ENCODE measurements around the gene CDH4.

- no peak for TF ChIP-seq RFX5 (IDR thresholded peaks at IDR 0.05; ENCODE audit: low read depth, low read length)
- TF ChIP-seq POLR2AphosphoS5 (IDR thresholded peaks at IDR 0.05; ENCODE audit: control insufficient read depth, insufficient read depth, low read depth, low read length), result no peak
- TF ChIP-seq HDGF (IDR thresholded peaks at IDR 0.05), result no peak
- no peak for TF ChIP-seq POLR2A (conservative IDR thresholded peaks at IDR 0.05)
- no peak for TF ChIP-seq ZNF232 (CRISPR knock-in tag; IDR thresholded peaks at IDR 0.05)
- no peak for TF ChIP-seq ZEB2 (IDR thresholded peaks at IDR 0.05)
- TF ChIP-seq CREB3 (tag; conservative IDR thresholded peaks at IDR 0.05; ENCODE audit: low read depth), result no peak
- no peak for TF ChIP-seq TCF7 (IDR thresholded peaks at IDR 0.05; ENCODE audit: borderline replicate concordance)
- TF ChIP-seq THAP7 (CRISPR knock-in tag; IDR thresholded peaks at IDR 0.05), result no peak
These were observed 377.7 kb downstream of the CDH4 start for GRCh38 chr20:61629602-61630390.
